Osteoblast (primary cell): ENCODE measurements around the gene SPAG6. TPM values are rescaled to one million over a fixed set of nuclear protein-coding genes. Genes with fewer than 3 reads are reported as not detected.
"Not testable (repeated sequence)": the region's sequence is repeated elsewhere in the genome, so short reads cannot be mapped to it uniquely, and the experiment has no call there.

Source experiments
- DNase-seq: peaks from one replicate; pipeline ENCODE4 v3.0.0; 2011; ENCODE audit warnings: low spot score, mixed read lengths; ENCODE audit not compliant: insufficient read length; ENCODE audit errors: missing footprints
- H2AFZ ChIP-seq: 2 replicates; pipeline ENCODE4 v1.6.0; 2011; ENCODE audit warnings: mild to moderate bottlenecking, low read length
- H3K27ac ChIP-seq: 2 replicates; pipeline ENCODE4 v1.5.1; 2011; ENCODE audit warnings: mild to moderate bottlenecking, low read depth, low read length, moderate library complexity
- H3K27me3 ChIP-seq: 2 replicates; pipeline ENCODE4 v1.6.0; 2012; ENCODE audit warnings: mild to moderate bottlenecking, control low read depth, inconsistent platforms, low read length, moderate library complexity; ENCODE audit not compliant: insufficient read depth
- H3K36me3 ChIP-seq: 2 replicates; pipeline ENCODE4 v1.5.1; 2011; ENCODE audit warnings: mild to moderate bottlenecking, low read length, control low read depth, moderate library complexity; ENCODE audit not compliant: insufficient read depth
- H3K4me1 ChIP-seq: 2 replicates; pipeline ENCODE4 v1.5.1; 2011; ENCODE audit warnings: mild to moderate bottlenecking, low read length, control low read depth, moderate library complexity; ENCODE audit not compliant: insufficient read depth
- H3K4me2 ChIP-seq: 2 replicates; pipeline ENCODE4 v1.6.0; 2011; ENCODE audit warnings: mild to moderate bottlenecking, low read length; ENCODE audit not compliant: insufficient read depth
- H3K4me3 ChIP-seq: fragments of 200-600 bp; sonication (generic); 3 replicates; pipeline ENCODE4 v1.5.1; 2012; ENCODE audit warnings: mild to moderate bottlenecking, low read length, inconsistent platforms; ENCODE audit not compliant: insufficient read depth
- H3K79me2 ChIP-seq: 2 replicates; pipeline ENCODE4 v1.6.0; 2012; ENCODE audit warnings: mild to moderate bottlenecking, low read length, control low read depth, inconsistent platforms; ENCODE audit not compliant: insufficient read depth
- H3K9me3 ChIP-seq: 2 replicates; pipeline ENCODE4 v1.5.1; 2011; ENCODE audit warnings: low read depth, low read length, control low read depth
- H4K20me1 ChIP-seq: 2 replicates; pipeline ENCODE4 v1.6.0; 2012; ENCODE audit warnings: mild to moderate bottlenecking, low read length, control low read depth; ENCODE audit not compliant: insufficient read depth
- total RNA-seq: library from RNA; depleted of rRNA; stranded (reverse); fragments of >200 nt; gene quantifications from 2 replicates; pipeline ENCODE4 v1.2.3, GENCODE V29; 2012
- TF ChIP-seq, protein P1 (sequence below): IDR thresholded peaks from 2 replicates; pipeline ENCODE4 v1.5.1; 2011; ENCODE audit warnings: mild to moderate bottlenecking, low read depth, low read length, moderate library complexity; ENCODE audit errors: extremely low read depth

Gene SPAG6
- total RNA-seq, 1 donor: not detected

DNA sequence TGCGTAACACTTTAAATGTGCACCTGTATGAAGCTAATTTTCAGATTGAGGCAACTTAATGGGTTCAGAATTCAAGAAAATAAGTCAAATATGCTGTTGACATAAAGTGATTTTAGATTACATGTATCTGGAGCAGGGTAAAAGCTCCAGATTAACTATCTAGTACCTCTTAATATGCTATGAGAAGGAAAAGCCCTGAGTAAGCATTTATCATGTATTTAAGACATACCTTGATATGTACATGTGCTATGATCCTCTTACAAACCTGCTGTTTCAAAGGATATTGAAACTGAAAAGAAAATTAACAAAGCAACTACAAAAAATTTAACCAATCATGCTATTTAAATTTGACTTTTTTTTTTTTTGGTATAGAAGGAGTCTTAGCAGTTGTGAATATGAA lies 4.5 kb downstream of the SPAG6 start:
- no peak overlapping the region for H2AFZ ChIP-seq
- TF ChIP-seq, protein P1, sequence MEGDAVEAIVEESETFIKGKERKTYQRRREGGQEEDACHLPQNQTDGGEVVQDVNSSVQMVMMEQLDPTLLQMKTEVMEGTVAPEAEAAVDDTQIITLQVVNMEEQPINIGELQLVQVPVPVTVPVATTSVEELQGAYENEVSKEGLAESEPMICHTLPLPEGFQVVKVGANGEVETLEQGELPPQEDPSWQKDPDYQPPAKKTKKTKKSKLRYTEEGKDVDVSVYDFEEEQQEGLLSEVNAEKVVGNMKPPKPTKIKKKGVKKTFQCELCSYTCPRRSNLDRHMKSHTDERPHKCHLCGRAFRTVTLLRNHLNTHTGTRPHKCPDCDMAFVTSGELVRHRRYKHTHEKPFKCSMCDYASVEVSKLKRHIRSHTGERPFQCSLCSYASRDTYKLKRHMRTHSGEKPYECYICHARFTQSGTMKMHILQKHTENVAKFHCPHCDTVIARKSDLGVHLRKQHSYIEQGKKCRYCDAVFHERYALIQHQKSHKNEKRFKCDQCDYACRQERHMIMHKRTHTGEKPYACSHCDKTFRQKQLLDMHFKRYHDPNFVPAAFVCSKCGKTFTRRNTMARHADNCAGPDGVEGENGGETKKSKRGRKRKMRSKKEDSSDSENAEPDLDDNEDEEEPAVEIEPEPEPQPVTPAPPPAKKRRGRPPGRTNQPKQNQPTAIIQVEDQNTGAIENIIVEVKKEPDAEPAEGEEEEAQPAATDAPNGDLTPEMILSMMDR: no peak
- H3K4me1 ChIP-seq: no peaks in the 10 kb centered on the region
- no peak overlapping the region for H3K4me2 ChIP-seq
- no peak for DNase-seq
- no peaks in the 10 kb centered on the region for H3K9me3 ChIP-seq
- peaks cover 45% of the 10 kb centered on the region for H3K27me3 ChIP-seq
- H3K4me3 ChIP-seq: no peak overlapping the region
- no peaks in the 10 kb centered on the region for H4K20me1 ChIP-seq
- H3K27ac ChIP-seq: no peak overlapping the region
- no peaks in the 10 kb centered on the region for H3K36me3 ChIP-seq
- no peaks in the 10 kb centered on the region for H3K79me2 ChIP-seq

DNA sequence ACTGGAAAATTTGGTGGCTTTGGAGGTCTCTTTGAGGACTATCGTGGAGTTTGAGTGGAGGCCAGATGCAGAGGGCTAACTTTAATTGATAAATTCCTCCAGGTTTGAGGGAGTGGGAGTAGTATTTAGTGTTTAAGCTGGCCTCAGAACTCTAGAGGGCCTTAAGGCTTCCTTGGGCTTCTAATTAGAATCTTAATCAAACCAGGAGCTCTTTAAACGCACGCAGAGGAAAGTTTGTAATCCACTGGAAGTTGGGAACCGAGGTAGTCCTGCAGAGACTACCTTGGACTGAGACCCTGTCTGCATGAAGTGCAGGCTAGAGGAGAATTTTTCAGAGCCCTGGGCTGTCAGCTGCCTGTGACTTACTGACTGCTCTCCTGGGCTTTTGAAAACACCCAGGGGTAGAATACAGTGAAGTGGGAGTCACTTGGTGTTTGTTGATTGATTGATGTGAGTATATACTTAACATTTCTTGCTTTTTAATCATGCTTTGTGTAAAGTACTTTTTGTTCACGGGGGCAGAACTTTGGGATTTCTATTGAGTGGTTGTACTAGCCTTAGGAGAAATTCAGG lies 5.9 kb downstream of the SPAG6 start:
- Histone ChIP-seq H3K27ac (no peak overlapping the region), H2AFZ (no peak overlapping the region), H3K36me3 (no peaks in the 10 kb centered on the region), H4K20me1 (no peaks in the 10 kb centered on the region), H3K4me3 (no peak overlapping the region), H3K4me2 (no peak overlapping the region), H3K79me2 (no peaks in the 10 kb centered on the region), H3K9me3 (no peaks in the 10 kb centered on the region), H3K27me3 (peaks cover 30% of the 10 kb centered on the region), H3K4me1 (no peaks in the 10 kb centered on the region)
- TF ChIP-seq, protein P1: no peak
- no peak for DNase-seq

GRCh38 chr10:22356324-22356873 lies 11.1 kb downstream of the SPAG6 start:
- no peaks in the 10 kb centered on the region for H3K79me2 ChIP-seq
- peaks cover 8% of the 10 kb centered on the region for H3K27me3 ChIP-seq
- H3K4me1 ChIP-seq: no peaks in the 10 kb centered on the region
- H3K27ac ChIP-seq: no peak overlapping the region
- TF ChIP-seq, protein P1: no peak
- H3K4me2 ChIP-seq: no peak overlapping the region
- no peak overlapping the region for H2AFZ ChIP-seq
- no peak for DNase-seq
- no peaks in the 10 kb centered on the region for H3K9me3 ChIP-seq
- no peaks in the 10 kb centered on the region for H4K20me1 ChIP-seq
- no peaks in the 10 kb centered on the region for H3K36me3 ChIP-seq
- no peak overlapping the region for H3K4me3 ChIP-seq

- not testable (repeated sequence) for H4K20me1 ChIP-seq, DNase-seq, H3K79me2 ChIP-seq, H3K4me1 ChIP-seq, H3K9me3 ChIP-seq, H3K4me2 ChIP-seq, H3K27me3 ChIP-seq, H2AFZ ChIP-seq, H3K27ac ChIP-seq, H3K4me3 ChIP-seq, H3K36me3 ChIP-seq
These were observed 12.5 kb downstream of the SPAG6 start for GRCh38 chr10:22357770-22358169.
